RWPE2 (cell line): ENCODE measurements around the gene PPDPF.
A peak's percentile ranks its signal among the peaks of the same experiment; 100 is the strongest.

Source experiments
- ATAC-seq: fragments of 200-7000 bp; cut with Tn5 transposase; 3 replicates; pipeline ENCODE4 v1.9.1; 2021; ENCODE audit warnings: low read depth
- DNase-seq: peaks from one replicate; pipeline ENCODE4 v3.0.0-alpha.2; 2020; ENCODE audit warnings: low spot score
- H3K27ac ChIP-seq: fragments of 450-650 bp; 2 replicates; pipeline ENCODE4 v1.5.1; 2017; ENCODE audit warnings: mild to moderate bottlenecking; ENCODE audit not compliant: poor library complexity, severe bottlenecking
- H3K27me3 ChIP-seq: fragments of 250-450 bp; sonication (Bioruptor Pico); 2 replicates; pipeline ENCODE4 v1.5.1; 2021; ENCODE audit warnings: mild to moderate bottlenecking, moderate library complexity; ENCODE audit not compliant: insufficient read depth, poor library complexity, severe bottlenecking
- H3K36me3 ChIP-seq: fragments of 250-450 bp; sonication (Bioruptor Pico); 2 replicates; pipeline ENCODE4 v1.5.1; 2020; ENCODE audit warnings: low read depth, mild to moderate bottlenecking, moderate library complexity
- H3K4me1 ChIP-seq: fragments of 250-450 bp; sonication (Bioruptor Pico); 2 replicates; pipeline ENCODE4 v1.5.1; 2021; ENCODE audit warnings: mild to moderate bottlenecking, moderate library complexity; ENCODE audit not compliant: insufficient read depth, poor library complexity, severe bottlenecking
- H3K4me3 ChIP-seq: fragments of 250-450 bp; sonication (Bioruptor Pico); 2 replicates; pipeline ENCODE4 v1.5.1; 2021; ENCODE audit warnings: mild to moderate bottlenecking, moderate library complexity; ENCODE audit not compliant: severe bottlenecking
- H3K9me3 ChIP-seq: fragments of 250-450 bp; sonication (Bioruptor Pico); 2 replicates; pipeline ENCODE4 v1.5.1; 2021; ENCODE audit warnings: mild to moderate bottlenecking, moderate library complexity; ENCODE audit not compliant: severe bottlenecking
- CTCF ChIP-seq: fragments of 450-650 bp; IDR thresholded peaks from one replicate; pipeline ENCODE4 v1.5.1; 2017; ENCODE audit warnings: mild to moderate bottlenecking, moderate library complexity; ENCODE audit not compliant: poor library complexity, severe bottlenecking

Gene PPDPF

GRCh38 chr20:63494420-63495166 is 26.0 kb upstream of the PPDPF start:
- Histone ChIP-seq H3K9me3 (no peaks in the 10 kb centered on the region), H3K27ac (no peak overlapping the region), H3K27me3 (peaks cover 25% of the 10 kb centered on the region), H3K4me3 (no peak overlapping the region), H3K4me1 (no peaks in the 10 kb centered on the region), H3K36me3 (no peaks in the 10 kb centered on the region)
- ATAC-seq: no peak
- TF ChIP-seq CTCF: no peak
- no peak for DNase-seq

- ATAC-seq: no peak
These were observed 25.3 kb upstream of the PPDPF start for GRCh38 chr20:63495167-63495720.

GRCh38 chr20:63495741-63496595 is 24.6 kb upstream of the PPDPF start:
- H3K9me3 ChIP-seq: no peaks in the 10 kb centered on the region
- no peaks in the 10 kb centered on the region for H3K36me3 ChIP-seq
- H3K27ac ChIP-seq: no peak overlapping the region
- peak; percentile 100 for TF ChIP-seq CTCF
- no peaks in the 10 kb centered on the region for H3K4me1 ChIP-seq
- peak; percentile 37 for ATAC-seq
- H3K4me3 ChIP-seq: no peak overlapping the region
- no peak for DNase-seq
- H3K27me3 ChIP-seq: peaks cover 23% of the 10 kb centered on the region

More at GRCh38 chr20:63495167-63495720, 25.3 kb upstream of the PPDPF start:
- TF ChIP-seq CTCF: no peak
- Histone ChIP-seq H3K9me3 (no peaks in the 10 kb centered on the region), H3K27me3 (peaks cover 25% of the 10 kb centered on the region), H3K4me3 (no peak overlapping the region), H3K4me1 (no peaks in the 10 kb centered on the region), H3K36me3 (no peaks in the 10 kb centered on the region), H3K27ac (no peak overlapping the region)
- no peak for DNase-seq

- Histone ChIP-seq H3K27ac (no peak overlapping the region), H3K4me1 (no peaks in the 10 kb centered on the region), H3K9me3 (no peaks in the 10 kb centered on the region), H3K27me3 (peaks cover 23% of the 10 kb centered on the region), H3K4me3 (no peak overlapping the region), H3K36me3 (no peaks in the 10 kb centered on the region)
- no peak for TF ChIP-seq CTCF
- DNase-seq (no peak), ATAC-seq (peak; percentile 15)
These were observed 23.9 kb upstream of the PPDPF start for GRCh38 chr20:63496596-63497120.
